DOHH2 (cell line): ENCODE results near the gene SORBS2.

Source experiments
- H3F3A ChIP-seq: fragments of 200-600 bp; sonication (generic), shearing (Covaris generic); 2 replicates; pipeline ENCODE4 v1.6.0; 2016; ENCODE audit warnings: antibody characterized with exemption, mild to moderate bottlenecking; ENCODE audit not compliant: control insufficient read depth, insufficient read depth
- H3K27ac ChIP-seq: fragments of 200-600 bp; sonication (generic); 2 replicates; pipeline ENCODE4 v1.5.1; 2014; ENCODE audit warnings: low read depth, mild to moderate bottlenecking, low read length, moderate library complexity
- H3K27me3 ChIP-seq: fragments of 200-600 bp; sonication (generic); 2 replicates; pipeline ENCODE4 v1.6.1; 2014; ENCODE audit warnings: mild to moderate bottlenecking, low read length, mixed read lengths; ENCODE audit not compliant: control insufficient read depth
- H3K36me3 ChIP-seq: fragments of 200-600 bp; sonication (generic); 2 replicates; pipeline ENCODE4 v1.6.1; 2014; ENCODE audit warnings: mild to moderate bottlenecking, low read length, moderate library complexity, mixed read lengths; ENCODE audit not compliant: control insufficient read depth
- H3K4me1 ChIP-seq: fragments of 200-600 bp; sonication (generic); 2 replicates; pipeline ENCODE4 v1.6.1; 2014; ENCODE audit warnings: mild to moderate bottlenecking, low read length, mixed read lengths; ENCODE audit not compliant: control insufficient read depth
- H3K4me2 ChIP-seq: fragments of 200-600 bp; sonication (generic); 2 replicates; pipeline ENCODE4 v1.6.0; 2014; ENCODE audit warnings: mild to moderate bottlenecking, low read length, moderate library complexity
- H3K4me3 ChIP-seq: fragments of 200-600 bp; sonication (generic); 2 replicates; pipeline ENCODE4 v1.5.1; 2014; ENCODE audit warnings: mild to moderate bottlenecking, low read length, mixed read lengths
- H3K79me2 ChIP-seq: fragments of 200-600 bp; sonication (generic); 2 replicates; pipeline ENCODE4 v1.6.1; 2014; ENCODE audit warnings: mild to moderate bottlenecking, low read length, mixed read lengths; ENCODE audit not compliant: control insufficient read depth
- H3K9me2 ChIP-seq: fragments of 200-600 bp; sonication (generic); replicated peaks from 2 replicates; pipeline ENCODE4 v1.6.1; 2014; ENCODE audit warnings: mild to moderate bottlenecking, low read length, mixed read lengths; ENCODE audit not compliant: control insufficient read depth
- H3K9me3 ChIP-seq: fragments of 200-600 bp; sonication (generic); 2 replicates; pipeline ENCODE4 v1.6.1; 2014; ENCODE audit warnings: antibody characterized with exemption, low read length, mixed read lengths; ENCODE audit not compliant: control insufficient read depth, insufficient read depth
- H4K20me1 ChIP-seq: fragments of 200-600 bp; sonication (generic); 2 replicates; pipeline ENCODE4 v1.6.0; 2014; ENCODE audit warnings: low read depth, mild to moderate bottlenecking, antibody characterized with exemption, low read length, moderate library complexity; ENCODE audit not compliant: control insufficient read depth, insufficient read depth
- EZH2phosphoT487 ChIP-seq: fragments of 200-600 bp; sonication (generic); IDR thresholded peaks from 2 replicates; pipeline ENCODE4 v1.6.1; 2017; ENCODE audit warnings: borderline replicate concordance, mild to moderate bottlenecking, antibody characterized with exemption, low read length, moderate library complexity, mixed read lengths
- TF ChIP-seq, protein P1 (sequence below): fragments of 200-600 bp; sonication (generic); IDR thresholded peaks from one replicate; pipeline ENCODE4 v1.5.1; 2014; ENCODE audit warnings: antibody characterized with exemption, mild to moderate bottlenecking, low read depth, low read length; ENCODE audit not compliant: poor library complexity, severe bottlenecking

Gene SORBS2

DNA sequence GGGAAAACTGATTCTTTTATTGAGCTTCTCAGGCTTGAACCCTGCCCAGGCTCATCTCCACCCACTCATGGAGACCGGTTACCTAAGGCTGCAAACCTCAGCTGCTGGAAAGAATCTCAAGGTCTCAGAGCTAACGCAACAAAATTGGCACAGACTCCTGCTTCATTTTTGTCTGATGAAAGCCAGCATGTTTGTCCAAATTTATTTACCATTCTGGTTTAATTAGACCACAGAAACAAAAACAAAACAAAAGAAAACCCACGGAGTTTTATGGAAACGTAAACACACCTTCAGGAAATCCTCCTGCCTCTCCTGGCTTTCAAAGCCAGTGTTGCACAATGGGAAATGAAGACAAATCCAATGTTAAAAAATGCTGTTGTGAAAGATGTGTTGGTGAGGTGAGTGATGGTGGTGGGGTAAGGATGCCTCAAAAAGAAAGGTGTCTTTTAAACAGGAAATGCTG, 220.3 kb downstream of the SORBS2 start:
- Histone ChIP-seq H3K27me3 (peaks cover 30% of the 10 kb centered on the region), H3K4me3 (no peak overlapping the region), H4K20me1 (no peaks in the 10 kb centered on the region), H3K36me3 (no peaks in the 10 kb centered on the region), H3K9me3 (no peaks in the 10 kb centered on the region), H3F3A (no peaks in the 10 kb centered on the region), H3K27ac (no peak overlapping the region), H3K4me2 (no peak overlapping the region), H3K4me1 (peaks cover 7% of the 10 kb centered on the region; the same call in 1 of the 2 replicates), H3K79me2 (no peaks in the 10 kb centered on the region), H3K9me2 (no peaks in the 10 kb centered on the region)
- no peak for TF ChIP-seq EZH2phosphoT487
- TF ChIP-seq, protein P1, sequence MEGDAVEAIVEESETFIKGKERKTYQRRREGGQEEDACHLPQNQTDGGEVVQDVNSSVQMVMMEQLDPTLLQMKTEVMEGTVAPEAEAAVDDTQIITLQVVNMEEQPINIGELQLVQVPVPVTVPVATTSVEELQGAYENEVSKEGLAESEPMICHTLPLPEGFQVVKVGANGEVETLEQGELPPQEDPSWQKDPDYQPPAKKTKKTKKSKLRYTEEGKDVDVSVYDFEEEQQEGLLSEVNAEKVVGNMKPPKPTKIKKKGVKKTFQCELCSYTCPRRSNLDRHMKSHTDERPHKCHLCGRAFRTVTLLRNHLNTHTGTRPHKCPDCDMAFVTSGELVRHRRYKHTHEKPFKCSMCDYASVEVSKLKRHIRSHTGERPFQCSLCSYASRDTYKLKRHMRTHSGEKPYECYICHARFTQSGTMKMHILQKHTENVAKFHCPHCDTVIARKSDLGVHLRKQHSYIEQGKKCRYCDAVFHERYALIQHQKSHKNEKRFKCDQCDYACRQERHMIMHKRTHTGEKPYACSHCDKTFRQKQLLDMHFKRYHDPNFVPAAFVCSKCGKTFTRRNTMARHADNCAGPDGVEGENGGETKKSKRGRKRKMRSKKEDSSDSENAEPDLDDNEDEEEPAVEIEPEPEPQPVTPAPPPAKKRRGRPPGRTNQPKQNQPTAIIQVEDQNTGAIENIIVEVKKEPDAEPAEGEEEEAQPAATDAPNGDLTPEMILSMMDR, result no peak

DNA sequence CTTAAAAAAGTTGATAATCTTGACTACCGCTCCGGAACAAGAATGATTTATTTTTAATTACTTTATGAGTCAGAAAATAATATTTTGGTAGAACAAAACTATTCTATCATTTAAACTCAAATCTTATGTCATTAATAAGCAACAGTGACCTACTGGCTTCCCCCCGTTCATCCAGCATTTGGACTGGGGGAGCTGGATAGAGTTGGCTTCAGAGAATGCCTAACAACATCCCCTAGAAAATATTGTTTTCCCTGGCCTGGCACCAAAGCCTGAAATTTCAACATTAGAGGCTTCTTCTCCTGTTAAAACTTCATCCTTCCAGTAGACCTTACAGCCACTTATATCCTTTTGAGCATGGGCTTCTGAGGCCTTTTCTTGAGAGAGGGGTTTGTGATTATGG, 221.0 kb downstream of the SORBS2 start:
- Histone ChIP-seq H3K79me2 (no peaks in the 10 kb centered on the region), H3F3A (no peaks in the 10 kb centered on the region), H3K27me3 (peaks cover 35% of the 10 kb centered on the region), H3K4me2 (no peak overlapping the region), H3K9me3 (no peaks in the 10 kb centered on the region), H3K9me2 (no peaks in the 10 kb centered on the region), H4K20me1 (no peaks in the 10 kb centered on the region), H3K36me3 (no peaks in the 10 kb centered on the region), H3K4me3 (no peak overlapping the region), H3K4me1 (peaks cover 7% of the 10 kb centered on the region; the same call in 1 of the 2 replicates), H3K27ac (no peak overlapping the region)
- TF ChIP-seq, protein P1, result no peak
- no peak for TF ChIP-seq EZH2phosphoT487

DNA sequence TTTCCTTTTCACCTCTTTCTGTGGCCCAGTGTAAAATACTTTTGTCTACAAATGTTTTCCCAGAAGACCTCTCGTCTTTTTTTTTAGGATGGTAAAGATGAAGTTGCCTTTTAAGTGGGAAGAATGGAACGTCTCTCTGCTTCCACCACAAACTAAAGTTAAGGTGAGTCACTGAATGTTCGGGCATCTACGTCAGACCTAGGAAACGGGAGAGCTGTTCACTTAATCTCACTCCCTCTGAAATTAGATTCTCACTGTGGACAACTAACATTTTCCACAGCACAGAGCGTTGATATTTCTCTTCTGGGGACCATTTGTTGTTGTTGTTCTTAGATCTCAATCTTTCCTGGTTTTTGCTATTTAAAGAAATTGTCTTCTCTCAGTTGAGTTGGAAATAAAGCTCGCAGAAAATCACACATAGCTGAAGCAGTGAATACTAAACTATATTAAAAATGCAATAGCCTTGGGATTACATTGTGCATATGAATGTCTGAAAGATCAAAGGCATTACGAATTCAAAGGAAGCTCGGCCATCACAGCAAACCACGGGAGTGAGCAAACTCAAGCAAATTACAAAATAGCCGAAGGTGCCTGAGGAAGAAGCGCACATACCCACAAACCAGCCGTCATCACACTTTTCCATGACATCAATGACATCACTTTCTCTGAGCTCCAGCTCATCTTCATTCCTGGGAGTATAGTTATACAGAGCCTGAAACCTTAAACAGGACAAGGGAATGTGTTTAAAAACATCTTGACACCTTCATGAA, 222.7 kb downstream of the SORBS2 start:
- H3K79me2 ChIP-seq, result no peaks in the 10 kb centered on the region
- H3K27me3 ChIP-seq, result peaks cover 38% of the 10 kb centered on the region
- H3K4me2 ChIP-seq, result no peak overlapping the region
- H3K36me3 ChIP-seq, result no peaks in the 10 kb centered on the region
- H4K20me1 ChIP-seq, result no peaks in the 10 kb centered on the region
- H3K9me2 ChIP-seq, result no peaks in the 10 kb centered on the region
- H3F3A ChIP-seq, result no peaks in the 10 kb centered on the region
- no peaks in the 10 kb centered on the region for H3K9me3 ChIP-seq
- TF ChIP-seq, protein P1, result no peak
- TF ChIP-seq EZH2phosphoT487, result no peak
- peaks cover 7% of the 10 kb centered on the region; the same call in 1 of the 2 replicates for H3K4me1 ChIP-seq
- H3K27ac ChIP-seq, result no peak overlapping the region
- no peak overlapping the region for H3K4me3 ChIP-seq
